Uterus (tissue), 2 donors: ENCODE results near the gene SLC38A11.

Experiments used
- POLR2A ChIP-seq, 2 donors: fragments of 450-650 bp; IDR thresholded peaks; one replicate each; pipeline ENCODE4 v1.6.1; 2016; ENCODE audit warnings: antibody characterized with exemption in 2 of 2, mild to moderate bottlenecking in 1 of 2, moderate library complexity in 1 of 2
- TF ChIP-seq, protein P1 (sequence below), 4 experiments: fragments of 200-600 bp in 2 of 4; fragments of 450-650 bp in 2 of 4; sonication (generic) in 2 of 4; IDR thresholded peaks; one replicate each; pipeline ENCODE4 v1.5.1; 2016 to 2019; ENCODE audit warnings: antibody characterized with exemption in 4 of 4, mild to moderate bottlenecking in 2 of 4, moderate library complexity in 1 of 4

DNA sequence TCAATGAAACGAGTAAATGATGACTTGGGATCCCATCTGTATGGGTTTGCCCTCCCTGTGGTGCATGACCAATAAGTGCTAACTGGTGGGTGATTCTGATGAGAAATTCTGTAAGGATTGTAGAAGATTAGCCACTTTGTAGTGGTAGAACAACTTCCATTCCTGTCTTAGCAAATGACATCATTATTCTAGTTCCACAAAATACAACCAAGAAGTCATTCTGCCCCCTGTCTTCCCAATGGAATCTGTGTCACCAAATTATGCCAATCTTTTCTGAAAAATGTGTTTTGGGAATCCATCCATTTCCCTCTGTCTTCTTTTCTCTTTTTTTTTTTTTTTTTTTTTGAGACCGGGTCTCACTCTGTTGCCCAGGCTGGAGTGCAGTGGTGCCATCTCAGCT, 48.4 kb downstream of the SLC38A11 start:
- TF ChIP-seq, protein P1, sequence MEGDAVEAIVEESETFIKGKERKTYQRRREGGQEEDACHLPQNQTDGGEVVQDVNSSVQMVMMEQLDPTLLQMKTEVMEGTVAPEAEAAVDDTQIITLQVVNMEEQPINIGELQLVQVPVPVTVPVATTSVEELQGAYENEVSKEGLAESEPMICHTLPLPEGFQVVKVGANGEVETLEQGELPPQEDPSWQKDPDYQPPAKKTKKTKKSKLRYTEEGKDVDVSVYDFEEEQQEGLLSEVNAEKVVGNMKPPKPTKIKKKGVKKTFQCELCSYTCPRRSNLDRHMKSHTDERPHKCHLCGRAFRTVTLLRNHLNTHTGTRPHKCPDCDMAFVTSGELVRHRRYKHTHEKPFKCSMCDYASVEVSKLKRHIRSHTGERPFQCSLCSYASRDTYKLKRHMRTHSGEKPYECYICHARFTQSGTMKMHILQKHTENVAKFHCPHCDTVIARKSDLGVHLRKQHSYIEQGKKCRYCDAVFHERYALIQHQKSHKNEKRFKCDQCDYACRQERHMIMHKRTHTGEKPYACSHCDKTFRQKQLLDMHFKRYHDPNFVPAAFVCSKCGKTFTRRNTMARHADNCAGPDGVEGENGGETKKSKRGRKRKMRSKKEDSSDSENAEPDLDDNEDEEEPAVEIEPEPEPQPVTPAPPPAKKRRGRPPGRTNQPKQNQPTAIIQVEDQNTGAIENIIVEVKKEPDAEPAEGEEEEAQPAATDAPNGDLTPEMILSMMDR (IDR thresholded peaks at IDR 0.05) = no peak
- TF ChIP-seq POLR2A (IDR thresholded peaks at IDR 0.05) = no peak
